GM21447 (cell line): ENCODE results near the gene ITPK1.

ENCODE experiments used
- ATAC-seq: cut with Tn5 transposase; IDR thresholded peaks from one replicate; pipeline ENCODE4 v1.9.1; 2021; ENCODE audit not compliant: unreplicated experiment

Gene ITPK1

GRCh38 chr14:92958373-92959188 is 157.1 kb downstream of the ITPK1 start:
- no peak for ATAC-seq

DNA sequence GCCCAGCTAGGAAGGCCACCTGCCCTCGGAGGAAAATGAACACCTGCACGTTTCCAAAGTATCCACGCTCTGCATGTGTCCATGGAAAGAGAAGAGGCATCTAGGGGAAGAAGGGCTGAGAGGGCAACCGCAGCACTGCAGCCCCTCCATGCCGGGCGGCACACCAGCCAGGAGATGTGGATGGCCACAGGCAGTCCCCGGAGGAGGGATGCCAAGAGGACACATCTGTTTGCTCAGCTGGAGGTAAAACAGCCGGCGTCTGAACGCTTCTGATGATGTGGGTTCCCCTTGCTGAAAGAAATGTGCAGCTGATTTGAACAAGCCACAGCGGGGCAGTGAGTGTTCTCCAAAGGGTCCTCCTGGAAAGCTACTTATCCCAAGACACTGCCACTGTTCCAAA is 158.8 kb downstream of the ITPK1 start:
- ATAC-seq = no peak

DNA sequence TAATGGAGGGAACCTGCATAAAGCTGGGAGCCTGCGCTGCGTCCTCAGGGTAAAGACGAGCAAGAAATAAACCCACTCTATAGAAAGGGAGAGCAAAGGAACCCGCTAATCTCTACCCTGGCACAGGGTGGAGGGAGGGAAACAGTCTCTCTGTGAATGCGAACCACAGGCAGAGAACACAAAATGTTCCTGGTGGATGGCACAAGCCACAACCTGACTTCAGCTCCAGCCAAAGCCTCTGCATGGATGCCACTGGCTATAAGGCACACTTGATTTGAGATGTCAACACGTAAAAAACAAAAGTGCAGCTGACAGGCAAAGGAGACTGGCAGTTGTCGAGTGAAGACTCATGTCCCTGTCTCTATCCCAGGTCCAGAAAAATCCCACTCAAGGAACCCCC is 160.3 kb downstream of the ITPK1 start:
- no peak for ATAC-seq

DNA sequence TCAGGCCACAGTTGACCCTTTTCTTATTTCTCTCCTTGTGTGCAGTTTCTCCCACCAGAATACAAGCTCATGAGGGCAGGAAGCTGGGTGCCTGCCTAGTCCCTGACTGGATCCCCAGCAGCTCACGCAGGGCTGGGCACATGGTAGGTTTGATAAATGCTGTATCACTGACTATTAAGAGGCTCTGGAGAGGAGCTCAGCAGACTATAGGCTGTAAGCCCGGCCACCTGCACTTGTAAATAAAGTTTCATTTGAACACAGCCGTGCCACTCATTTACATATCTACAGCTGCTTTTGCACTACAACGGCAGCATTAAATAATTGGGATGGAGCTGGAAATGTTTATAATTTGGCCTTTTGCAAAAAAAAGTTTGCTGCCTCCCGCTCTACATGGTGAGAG is 160.8 kb downstream of the ITPK1 start:
- ATAC-seq = no peak

DNA sequence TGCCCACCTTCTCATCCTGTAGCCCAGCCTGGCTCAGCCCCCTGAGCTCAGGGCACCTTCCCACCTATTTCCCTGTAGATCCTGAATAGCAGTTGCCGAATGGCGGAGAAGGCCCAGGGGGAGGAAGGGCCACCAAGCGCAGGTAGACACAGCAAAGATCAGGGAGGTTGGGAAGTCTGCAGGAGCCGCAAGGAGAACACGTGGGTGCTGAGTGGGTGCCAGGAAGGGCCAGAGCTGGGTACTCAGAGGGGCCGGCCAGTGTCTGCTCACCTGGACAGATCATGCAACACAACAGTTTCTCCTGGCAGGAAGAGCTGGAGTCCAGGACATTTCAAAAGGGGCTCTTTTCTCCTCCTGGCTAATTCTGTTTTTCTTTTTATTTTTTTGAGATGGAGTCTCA is 162.2 kb downstream of the ITPK1 start:
- ATAC-seq = no peak

- no peak for ATAC-seq
Measured at GRCh38 chr14:92952481-92953298, 163.0 kb downstream of the ITPK1 start.

DNA sequence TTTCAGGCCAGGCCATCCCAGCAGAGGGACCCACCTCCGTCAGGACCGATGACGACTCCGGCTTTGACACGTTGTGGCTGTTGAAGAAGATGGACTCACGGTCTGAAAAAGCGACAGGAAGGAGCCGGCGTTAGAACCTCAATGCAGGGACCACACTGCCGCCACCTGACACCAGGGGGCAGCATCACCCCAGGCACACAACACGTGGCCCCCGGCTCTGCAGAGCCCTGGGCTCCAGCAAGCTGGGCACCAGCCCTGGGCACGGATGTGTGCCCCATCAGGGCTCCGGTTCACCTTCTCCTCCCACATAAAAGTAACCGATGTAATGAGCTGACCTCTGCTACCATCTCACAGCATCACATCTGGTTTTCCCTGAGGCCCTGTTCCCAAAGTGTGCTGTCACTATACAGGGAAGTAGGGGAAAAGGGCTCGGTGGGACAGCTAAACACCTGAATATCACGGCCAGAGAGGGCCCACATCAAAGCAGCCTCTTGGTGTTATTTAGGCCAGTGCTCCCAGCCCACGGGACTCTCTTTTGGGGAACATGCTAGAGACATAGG is 163.7 kb downstream of the ITPK1 start:
- ATAC-seq = no peak

- no peak for ATAC-seq
Measured at GRCh38 chr14:92951261-92951660, 164.5 kb downstream of the ITPK1 start.

DNA sequence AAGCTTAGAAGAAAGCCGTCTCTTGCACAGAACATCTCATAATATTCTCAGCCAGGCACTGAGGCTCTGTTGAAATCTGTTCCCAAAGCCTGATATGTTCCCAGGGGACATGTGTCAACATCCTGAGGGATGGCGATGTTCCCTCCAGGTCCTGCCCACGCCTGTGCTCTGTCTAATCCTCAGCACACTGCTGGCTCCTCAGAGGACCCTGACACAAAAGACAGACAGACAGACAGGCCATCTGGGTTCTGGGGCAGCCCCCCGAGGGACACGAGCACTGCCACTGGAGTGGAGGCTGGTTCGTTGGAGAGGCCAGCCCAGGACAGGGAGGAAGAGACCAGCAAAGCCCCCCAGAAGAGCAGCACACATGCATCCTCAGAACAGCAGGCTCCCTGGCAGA is 165.0 kb downstream of the ITPK1 start:
- no peak for ATAC-seq

GRCh38 chr14:92950193-92950540 is 165.6 kb downstream of the ITPK1 start:
- ATAC-seq = no peak

GRCh38 chr14:92949496-92950192 is 166.1 kb downstream of the ITPK1 start:
- no peak for ATAC-seq

- no peak for ATAC-seq
Measured at GRCh38 chr14:92948647-92949046, 167.1 kb downstream of the ITPK1 start.

DNA sequence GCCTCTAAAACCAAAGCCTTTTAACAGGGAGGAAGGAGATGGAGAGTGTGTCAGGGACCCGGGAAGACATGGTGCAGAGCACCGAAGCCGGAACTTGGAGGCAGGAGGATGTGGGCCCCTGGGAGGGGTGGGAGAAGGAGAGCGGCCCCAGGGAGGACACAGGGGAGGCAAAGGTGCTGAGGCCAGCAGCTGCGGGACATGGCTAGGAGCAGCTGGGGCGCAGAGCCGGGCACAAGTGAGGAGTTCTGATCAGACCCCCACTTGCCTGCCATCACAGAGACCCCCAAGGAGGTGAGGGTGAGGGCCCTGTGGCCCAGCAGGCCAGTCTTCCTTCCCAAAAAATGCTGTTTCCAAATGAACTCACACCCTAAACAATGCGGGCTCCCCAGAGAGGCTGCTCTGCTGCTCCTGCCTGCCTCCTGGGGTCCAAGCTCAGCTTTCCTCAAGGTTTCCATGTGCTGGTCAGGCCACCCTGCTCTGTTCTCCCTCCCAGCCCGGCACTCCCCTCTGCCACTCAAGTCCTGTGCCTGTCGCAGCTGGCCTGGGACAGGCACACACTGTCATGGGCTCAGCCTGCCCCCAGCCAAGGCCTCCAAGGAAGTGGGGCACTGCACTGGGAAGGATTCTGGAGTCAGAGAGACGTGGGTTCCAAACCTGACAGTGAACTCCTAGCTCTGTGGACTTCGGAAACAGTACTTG is 168.7 kb downstream of the ITPK1 start:
- ATAC-seq = no peak

DNA sequence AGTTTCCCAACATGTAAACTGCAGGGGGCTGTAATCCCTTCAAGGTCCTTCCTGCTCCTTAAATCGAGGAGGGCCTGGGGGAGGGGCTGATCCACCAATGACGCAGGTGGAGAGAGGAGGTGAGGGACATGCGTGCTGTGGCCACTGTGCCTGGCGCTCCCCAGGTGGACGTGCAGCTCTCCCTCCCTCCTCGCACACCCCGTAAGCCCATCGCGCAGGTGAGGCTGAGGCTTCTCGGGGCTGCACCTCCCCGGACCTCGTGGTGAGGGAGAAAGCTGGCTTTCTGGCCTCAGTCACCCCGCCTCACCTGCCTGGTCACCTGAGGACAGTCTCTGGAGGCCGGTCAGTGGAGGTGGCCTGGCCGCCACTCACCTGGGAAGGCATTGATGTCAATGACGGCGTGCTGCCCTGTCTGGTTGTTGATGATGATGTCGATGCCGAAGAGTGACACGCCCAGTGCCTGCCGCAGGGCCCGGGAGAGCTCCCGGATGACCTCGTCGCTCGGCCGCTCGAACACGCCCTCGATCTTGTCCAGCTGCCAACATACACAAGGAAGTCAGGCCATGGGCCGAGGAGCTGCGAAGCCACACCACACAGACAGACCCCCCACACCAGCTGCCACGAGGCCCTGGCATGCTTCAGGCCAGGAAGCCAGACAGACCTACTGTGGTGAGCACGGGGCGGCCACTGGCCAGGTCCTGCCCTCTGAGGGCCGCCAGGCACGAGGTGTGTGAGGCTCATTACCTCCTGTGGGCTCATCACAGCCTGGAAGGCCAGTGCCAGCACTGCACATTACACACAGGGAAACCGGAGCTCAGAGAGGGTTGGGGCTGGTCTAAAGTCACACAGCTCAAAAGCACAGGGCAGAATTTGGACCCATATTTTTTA is 169.5 kb downstream of the ITPK1 start:
- no peak for ATAC-seq

GRCh38 chr14:92945544-92945943 is 170.2 kb downstream of the ITPK1 start:
- ATAC-seq = no peak

DNA sequence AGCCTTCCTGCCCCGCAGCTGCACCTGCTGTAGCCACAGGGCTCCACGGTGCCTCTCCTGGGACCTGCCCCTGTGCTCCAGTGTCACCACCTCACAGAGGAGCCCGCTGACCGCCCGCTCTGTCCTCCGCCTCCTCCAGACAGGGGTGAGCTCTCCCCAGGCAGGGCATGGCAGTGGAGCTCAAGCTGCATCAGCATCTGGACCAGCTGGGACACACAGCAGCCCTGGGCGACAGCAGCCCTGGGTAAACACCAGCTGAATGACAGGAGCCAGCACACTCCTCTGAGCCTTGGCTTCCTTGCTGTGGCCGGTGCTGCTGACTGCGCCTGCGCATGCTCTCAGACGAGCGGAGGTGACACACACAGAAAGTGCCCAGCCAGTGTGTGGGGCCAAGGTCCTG is 170.7 kb downstream of the ITPK1 start:
- no peak for ATAC-seq

GRCh38 chr14:92943855-92944570 is 171.7 kb downstream of the ITPK1 start:
- ATAC-seq = no peak

- ATAC-seq = no peak
Measured at GRCh38 chr14:92942976-92943710, 172.6 kb downstream of the ITPK1 start.

DNA sequence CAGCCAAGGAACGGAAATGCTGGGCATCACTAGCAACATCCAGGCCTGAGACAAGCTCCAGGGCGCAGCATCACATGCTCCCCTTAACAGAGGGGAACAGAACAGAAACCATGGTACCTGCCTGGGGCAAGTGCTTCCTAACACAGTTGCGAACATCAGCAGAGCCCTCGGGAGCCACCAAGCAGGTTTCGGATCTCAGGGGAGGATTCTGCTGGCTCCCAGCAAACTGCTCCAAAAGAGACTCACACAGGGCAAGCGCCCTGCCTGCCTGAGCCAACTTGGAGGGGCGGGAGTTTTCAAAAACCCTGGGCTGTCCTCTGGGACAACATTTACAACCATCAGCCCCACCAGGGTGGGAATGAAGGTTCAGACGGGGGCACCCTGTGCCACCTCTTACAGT is 173.1 kb downstream of the ITPK1 start:
- ATAC-seq = no peak
